HuH-7.5 (cell line): Measurements from ENCODE around the gene PPP4C.

Source experiments
- DNase-seq: peaks from one replicate; pipeline ENCODE4 v3.0.0; 2011; ENCODE audit warnings: low spot score

Gene PPP4C

DNA sequence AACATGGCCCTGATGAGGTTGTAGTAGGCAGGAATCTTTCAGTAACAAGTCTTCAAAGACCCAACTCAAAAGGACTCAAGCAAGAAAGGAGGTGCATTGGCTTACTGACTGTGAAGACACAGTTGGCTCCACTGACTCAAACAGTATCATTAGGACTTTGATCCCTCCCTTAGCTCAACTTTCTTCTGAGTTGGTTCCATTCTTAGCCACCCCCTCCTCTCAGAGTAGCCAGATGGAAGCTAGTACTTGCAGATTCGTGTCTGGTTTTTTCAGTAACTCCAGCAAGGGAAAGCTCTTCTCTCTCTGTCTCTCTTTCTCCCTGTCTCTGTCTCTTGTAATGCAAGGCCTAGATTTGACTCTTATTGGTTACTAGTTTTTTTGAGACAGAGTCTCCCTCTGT, 52.2 kb downstream of the PPP4C start:
- no peak for DNase-seq

DNA sequence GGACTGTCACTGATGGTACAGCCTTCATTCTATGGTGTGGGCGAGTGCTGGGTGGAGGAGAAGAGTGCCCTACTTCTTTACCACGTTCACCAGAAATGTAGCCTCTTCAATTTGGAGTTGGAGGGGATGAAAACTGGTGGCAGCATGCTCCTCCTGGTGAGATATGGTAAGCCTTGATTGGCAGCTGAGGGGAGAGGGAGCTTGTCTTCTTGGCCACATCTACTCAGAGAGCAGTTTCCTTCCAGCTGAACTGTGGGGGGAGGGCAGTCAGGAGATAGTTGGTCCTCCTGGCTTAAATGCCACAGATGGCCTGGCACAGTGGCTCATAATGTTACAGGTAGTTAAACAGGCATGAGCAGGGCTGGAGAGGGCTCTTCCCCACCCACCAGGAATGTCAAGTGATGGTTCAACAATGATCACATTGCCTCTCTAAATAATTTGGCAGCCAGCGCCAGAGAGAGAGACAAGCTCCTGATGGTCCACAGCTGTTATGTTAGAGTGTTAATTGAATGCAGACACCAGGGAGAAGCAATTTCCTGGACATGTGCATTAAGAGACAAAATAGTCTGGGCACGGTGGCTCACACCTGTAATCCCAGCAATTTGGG, 56.2 kb downstream of the PPP4C start:
- DNase-seq: no peak

DNA sequence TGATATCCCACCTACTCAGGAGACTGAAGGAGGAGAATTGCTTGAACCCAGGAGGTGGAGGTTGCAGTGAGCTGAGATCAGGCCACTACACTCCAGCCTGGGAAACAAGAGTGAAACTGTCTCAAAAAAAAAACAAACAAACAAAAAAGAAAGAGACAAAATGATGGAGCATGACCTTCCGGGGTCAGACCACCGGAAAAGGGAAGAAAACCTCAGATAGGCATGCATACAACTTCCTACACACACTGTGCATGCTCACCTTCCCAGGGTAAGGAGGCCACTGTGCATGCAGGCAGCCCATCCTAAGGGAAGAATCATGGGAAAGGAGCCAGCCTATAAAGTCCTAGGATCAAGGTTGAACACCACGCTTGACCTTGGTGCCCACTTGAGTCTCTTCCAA, 56.8 kb downstream of the PPP4C start:
- DNase-seq: no peak
